Measurements from ENCODE around the gene METTL23. TPM values are rescaled to one million over a fixed set of nuclear protein-coding genes. Genes with fewer than 3 reads are reported as not detected.

The METTL23 gene
- polyA plus RNA-seq, 3 donors = 39.1 to 45.1 (median 40.8) TPM

Other genes with a start within 250 kb of the METTL23 start
- 10 to 100 TPM in 1 of 3 donors, 1 to 10 TPM in 2; 5.0 to 11.0 (median 8.5) TPM for gene RHBDF2, start 225.4 kb upstream of the METTL23 start, polyA plus RNA-seq (ENCODE audit: insufficient read length in 3 of 3)
- gene CYGB, start 189.1 kb upstream of the METTL23 start, polyA plus RNA-seq (ENCODE audit: insufficient read length in 3 of 3) = 10 to 100 TPM; 10.4 to 15.7 (median 14.6) TPM
- gene PRCD, start 186.8 kb upstream of the METTL23 start, polyA plus RNA-seq (ENCODE audit: insufficient read length in 3 of 3) = 1 to 10 TPM; 3.0 to 6.0 (median 3.9) TPM
- 1 to 10 TPM; 5.8 to 9.9 (median 9.8) TPM for gene ST6GALNAC2, start 141.0 kb upstream of the METTL23 start, polyA plus RNA-seq (ENCODE audit: insufficient read length in 3 of 3)
- gene ST6GALNAC1, start 83.1 kb upstream of the METTL23 start, polyA plus RNA-seq (ENCODE audit: insufficient read length in 3 of 3) = under 1 TPM; 0.09 to 0.57 (median 0.30) TPM
- 100 to 1,000 TPM; 102 to 112 (median 106) TPM for gene MXRA7, start 15.9 kb upstream of the METTL23 start, polyA plus RNA-seq (ENCODE audit: insufficient read length in 3 of 3)
- gene JMJD6, start 233 bp upstream of the METTL23 start, polyA plus RNA-seq (ENCODE audit: insufficient read length in 3 of 3) = 10 to 100 TPM; 20.6 to 24.3 (median 23.2) TPM
- 100 to 1,000 TPM; 344 to 434 (median 371) TPM for gene SRSF2, start 10.5 kb downstream of the METTL23 start, polyA plus RNA-seq (ENCODE audit: insufficient read length in 3 of 3)
- gene MFSD11, start 11.3 kb downstream of the METTL23 start, polyA plus RNA-seq (ENCODE audit: insufficient read length in 3 of 3) = 10 to 100 TPM; 25.4 to 28.6 (median 27.6) TPM
- gene MGAT5B, start 141.6 kb downstream of the METTL23 start, polyA plus RNA-seq (ENCODE audit: insufficient read length in 3 of 3) = 1 to 10 TPM; 1.5 to 2.4 (median 1.6) TPM